IMR-90 (cell line): ENCODE measurements around the gene MSI2. TPM values are rescaled to one million over a fixed set of nuclear protein-coding genes. Genes with fewer than 3 reads are reported as not detected.

Experiments used
- ATAC-seq: fragments of 200-7000 bp; cut with Tn5 transposase; 2 replicates; pipeline ENCODE4 v1.9.1; 2020; ENCODE audit warnings: low read depth, mild to moderate bottlenecking, moderate library complexity
- BruUV-seq: library from RNA; stranded (reverse); fragments of 400-500 nt; replicated peaks from 2 replicates; lab custom pipeline; 2021; lab: Mats Ljungman, UMichigan
- CTCF ChIA-PET: fragments of 300-600 bp; formaldehyde crosslinking; extraction: SDS; loops from one replicate; lab custom pipeline; 2021; ENCODE audit warnings: antibody characterized with exemption; lab: Yijun Ruan, JAX
- POLR2A ChIA-PET: fragments of 300-600 bp; sonication (Branson Sonifier 250); formaldehyde crosslinking; loops from one replicate; lab custom pipeline; 2022; ENCODE audit warnings: antibody characterized with exemption; ENCODE audit not compliant: unreplicated experiment; lab: Charles Lee
- DNase-seq: peaks from one replicate; pipeline ENCODE4 v3.0.0; 2013
- H2AFZ ChIP-seq: replicated peaks from 2 replicates; pipeline ENCODE3; 2013; ENCODE audit warnings: low read length, mild to moderate bottlenecking; ENCODE audit not compliant: poor library complexity
- H2AK5ac ChIP-seq: 2 replicates; pipeline ENCODE4 v1.6.1; 2013; ENCODE audit warnings: low read depth, low read length, inconsistent platforms
- H2AK9ac ChIP-seq: replicated peaks from 2 replicates; pipeline ENCODE3; 2013; ENCODE audit warnings: mild to moderate bottlenecking, low read depth, low read length, moderate library complexity; ENCODE audit not compliant: poor library complexity
- H2BK120ac ChIP-seq: 2 replicates; pipeline ENCODE4 v1.6.1; 2013; ENCODE audit warnings: low read depth, low read length, inconsistent platforms
- H2BK15ac ChIP-seq: 3 replicates; pipeline ENCODE4 v1.6.1; 2013; ENCODE audit warnings: low read depth, low read length, inconsistent platforms
- H2BK20ac ChIP-seq: 2 replicates; pipeline ENCODE4 v1.6.1; 2013; ENCODE audit warnings: low read depth, mild to moderate bottlenecking, inconsistent platforms, low read length, moderate library complexity
- H2BK5ac ChIP-seq: 2 replicates; pipeline ENCODE4 v1.6.1; 2013; ENCODE audit warnings: mild to moderate bottlenecking, low read depth, low read length, inconsistent platforms; ENCODE audit not compliant: poor library complexity, severe bottlenecking
- H3K14ac ChIP-seq: replicated peaks from 2 replicates; pipeline ENCODE4 v1.6.1; 2013; ENCODE audit warnings: low read depth, low read length, inconsistent platforms
- H3K18ac ChIP-seq: 2 replicates; pipeline ENCODE4 v1.6.1; 2013; ENCODE audit warnings: low read depth, low read length, control low read depth
- H3K23ac ChIP-seq: 2 replicates; pipeline ENCODE4 v1.6.1; 2013; ENCODE audit warnings: low read depth, low read length, inconsistent platforms
- H3K27ac ChIP-seq: 2 replicates; pipeline ENCODE4 v1.5.1; 2013; ENCODE audit warnings: mild to moderate bottlenecking, control low read depth, low read length; ENCODE audit not compliant: insufficient read depth
- H3K27me3 ChIP-seq: 2 replicates; pipeline ENCODE4 v1.6.1; 2013; ENCODE audit warnings: low read length; ENCODE audit not compliant: control insufficient read depth, insufficient read depth
- H3K36me3 ChIP-seq: 2 replicates; pipeline ENCODE4 v1.6.1; 2013; ENCODE audit warnings: low read length, mixed read lengths; ENCODE audit not compliant: control insufficient read depth, insufficient read depth
- H3K4ac ChIP-seq: 2 replicates; pipeline ENCODE4 v1.6.1; 2013; ENCODE audit warnings: low read depth, low read length, inconsistent platforms
- H3K4me1 ChIP-seq: 2 replicates; pipeline ENCODE4 v1.6.1; 2013; ENCODE audit warnings: low read length, mixed read lengths; ENCODE audit not compliant: control insufficient read depth, insufficient read depth
- H3K4me2 ChIP-seq: 2 replicates; pipeline ENCODE4 v1.6.1; 2013; ENCODE audit warnings: low read depth, mild to moderate bottlenecking, control low read depth, low read length, moderate library complexity
- H3K4me3 ChIP-seq: 2 replicates; pipeline ENCODE4 v1.5.1; 2013; ENCODE audit warnings: low read depth, mild to moderate bottlenecking, control low read depth, low read length, moderate library complexity; ENCODE audit not compliant: insufficient read depth
- H3K56ac ChIP-seq: 2 replicates; pipeline ENCODE4 v1.6.1; 2013; ENCODE audit warnings: low read length, inconsistent platforms; ENCODE audit not compliant: insufficient read depth; ENCODE audit errors: extremely low read depth
- H3K79me1 ChIP-seq, 2 experiments: 2 replicates each; pipeline ENCODE4 v1.6.1; 2013; ENCODE audit warnings: low read length in 2 of 2, inconsistent platforms in 1 of 2, low read depth in 1 of 2
- H3K9ac ChIP-seq: 2 replicates; pipeline ENCODE4 v1.6.1; 2013; ENCODE audit warnings: low read depth, low read length, control low read depth
- H3K9me1 ChIP-seq: 2 replicates; pipeline ENCODE4 v1.6.1; 2013; ENCODE audit warnings: low read length, inconsistent platforms; ENCODE audit not compliant: insufficient read depth
- H3K9me3 ChIP-seq: 2 replicates; pipeline ENCODE4 v1.6.1; 2013; ENCODE audit warnings: low read length; ENCODE audit not compliant: control insufficient read depth, insufficient read depth
- H4K20me1 ChIP-seq: 2 replicates; pipeline ENCODE4 v1.6.1; 2013; ENCODE audit warnings: low read length, inconsistent platforms; ENCODE audit not compliant: insufficient read depth
- H4K5ac ChIP-seq: 2 replicates; pipeline ENCODE4 v1.6.1; 2013; ENCODE audit warnings: mild to moderate bottlenecking, low read depth, low read length, control low read depth
- H4K8ac ChIP-seq, 2 experiments: 2 replicates each; pipeline ENCODE4 v1.6.1; 2013; ENCODE audit warnings: low read depth in 2 of 2, low read length in 2 of 2, control low read depth in 1 of 2, inconsistent platforms in 1 of 2
- H4K91ac ChIP-seq: 2 replicates; pipeline ENCODE4 v1.6.1; 2013; ENCODE audit warnings: low read depth, low read length, inconsistent platforms; ENCODE audit not compliant: insufficient read depth
- CHD1 ChIP-seq: IDR thresholded peaks from 2 replicates; pipeline ENCODE4 v1.6.1; 2012; ENCODE audit warnings: low read depth, low read length, improper control_type of control experiment
- FOS ChIP-seq: fragments of 150-350 bp; IDR thresholded peaks from 2 replicates; pipeline ENCODE4 v1.6.1; 2016; ENCODE audit warnings: low read depth, low read length
- RAD21 ChIP-seq: IDR thresholded peaks from 2 replicates; pipeline ENCODE4 v1.6.1; 2012; ENCODE audit warnings: low read length, improper control_type of control experiment
- WGBS, 2 experiments: methylation state at CpG; one replicate each; pipeline versions ENCODE4 v1.1.5 to v1.1.7; 2013; ENCODE audit warnings: missing lambda C conversion rate in 2 of 2; ENCODE audit not compliant: insufficient read length in 1 of 2; ENCODE audit errors: extremely low coverage in 2 of 2; 5-methylcytosine and 5-hydroxymethylcytosine counted together
- dilution Hi-C: fragments of 300-500 bp; cut with HindIII; formaldehyde crosslinking; loops from one replicate; pipeline ENCODE4 v1.14.3; 2018; ENCODE audit warnings: low sequenced_read_pairs; ENCODE audit not compliant: unreplicated experiment
- in situ Hi-C: fragments of 300-500 bp; cut with MboI; formaldehyde crosslinking; loops from 3 replicates; pipeline ENCODE4 v1.14.3; 2019; ENCODE audit warnings: low sequenced_read_pairs, inconsistent platforms, mixed read lengths
- intact Hi-C: fragments of 100-400 bp; cut with micrococcal nuclease; formaldehyde crosslinking; loops from 2 replicates; pipeline ENCODE4 v1.10.0; 2022
- polyA plus RNA-seq, 3 experiments: library from polyadenylated mRNA; depleted of rRNA; stranded (reverse); fragments of >200 nt; gene quantifications; 2 replicates each; pipeline ENCODE4 v1.2.3, GENCODE V29; 2012; ENCODE audit warnings: low replicate concordance in 1 of 3
- total RNA-seq: library from RNA; depleted of rRNA; stranded (reverse); fragments of >200 nt; gene quantifications from 2 replicates; pipeline ENCODE4 v1.2.3, GENCODE V29; 2012
- TF ChIP-seq, protein P1 (sequence below): fragments of 150-350 bp; IDR thresholded peaks from 2 replicates; pipeline ENCODE4 v1.6.1; 2017; ENCODE audit warnings: mild to moderate bottlenecking, antibody characterized with exemption, low read length, low read depth
- TF ChIP-seq, protein P2 (sequence below): conservative IDR thresholded peaks from 2 replicates; pipeline ENCODE4 v1.5.1; 2012; ENCODE audit warnings: mild to moderate bottlenecking, low read depth, low read length, improper control_type of control experiment

Gene MSI2
- total and polyA plus RNA-seq, 2 of the 4 experiments (the other 2 are of a cell fraction): 13.0 to 16.0 TPM

- in situ Hi-C loops (no loop called here), intact Hi-C loops (no loop called here), dilution Hi-C loops (no loop called here)
- Histone ChIP-seq H3K4me3 (no peak overlapping the region), H4K20me1 (peaks cover 3% of the 10 kb centered on the region; the same call in 1 of the 2 replicates), H3K4me2 (no peak overlapping the region), H3K9me3 (no peaks in the 10 kb centered on the region), H3K4ac (no peak overlapping the region), H2AK5ac (0 out of 2 replicates have a peak overlapping the region, but pooled peaks have one; percentile 40), H2BK120ac (no peak overlapping the region), H2AK9ac (no peak overlapping the region), H3K4me1 (peaks cover 12% of the 10 kb centered on the region), H3K9me1 (peaks cover 17% of the 10 kb centered on the region), H3K14ac (no peak overlapping the region), H2BK20ac (no peak overlapping the region; the same call in 1 of the 2 replicates), H3K18ac (no peak overlapping the region), H2BK15ac (no peak overlapping the region), H3K27me3 (no peaks in the 10 kb centered on the region), H3K36me3 (peaks cover 8% of the 10 kb centered on the region; the same call in 1 of the 2 replicates), H3K9ac (no peak overlapping the region), H4K91ac (no peak overlapping the region), H2BK5ac (no peak overlapping the region), H3K27ac (no peak overlapping the region), H3K56ac (no peak overlapping the region), H2AFZ (no peak overlapping the region), H3K23ac (no peak overlapping the region), H3K79me1 (peaks cover 10 to 24% of the 10 kb centered on the region in 2 experiments; a peak in 3 of 4 replicates), H4K8ac (no peak overlapping the region), H4K5ac (no peak overlapping the region)
- ATAC-seq (no peak), DNase-seq (no peak)
- TF ChIP-seq, protein P1, sequence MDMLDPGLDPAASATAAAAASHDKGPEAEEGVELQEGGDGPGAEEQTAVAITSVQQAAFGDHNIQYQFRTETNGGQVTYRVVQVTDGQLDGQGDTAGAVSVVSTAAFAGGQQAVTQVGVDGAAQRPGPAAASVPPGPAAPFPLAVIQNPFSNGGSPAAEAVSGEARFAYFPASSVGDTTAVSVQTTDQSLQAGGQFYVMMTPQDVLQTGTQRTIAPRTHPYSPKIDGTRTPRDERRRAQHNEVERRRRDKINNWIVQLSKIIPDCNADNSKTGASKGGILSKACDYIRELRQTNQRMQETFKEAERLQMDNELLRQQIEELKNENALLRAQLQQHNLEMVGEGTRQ: no peak
- TF ChIP-seq CHD1 (no peak), FOS (no peak), RAD21 (no peak)
- TF ChIP-seq, protein P2, sequence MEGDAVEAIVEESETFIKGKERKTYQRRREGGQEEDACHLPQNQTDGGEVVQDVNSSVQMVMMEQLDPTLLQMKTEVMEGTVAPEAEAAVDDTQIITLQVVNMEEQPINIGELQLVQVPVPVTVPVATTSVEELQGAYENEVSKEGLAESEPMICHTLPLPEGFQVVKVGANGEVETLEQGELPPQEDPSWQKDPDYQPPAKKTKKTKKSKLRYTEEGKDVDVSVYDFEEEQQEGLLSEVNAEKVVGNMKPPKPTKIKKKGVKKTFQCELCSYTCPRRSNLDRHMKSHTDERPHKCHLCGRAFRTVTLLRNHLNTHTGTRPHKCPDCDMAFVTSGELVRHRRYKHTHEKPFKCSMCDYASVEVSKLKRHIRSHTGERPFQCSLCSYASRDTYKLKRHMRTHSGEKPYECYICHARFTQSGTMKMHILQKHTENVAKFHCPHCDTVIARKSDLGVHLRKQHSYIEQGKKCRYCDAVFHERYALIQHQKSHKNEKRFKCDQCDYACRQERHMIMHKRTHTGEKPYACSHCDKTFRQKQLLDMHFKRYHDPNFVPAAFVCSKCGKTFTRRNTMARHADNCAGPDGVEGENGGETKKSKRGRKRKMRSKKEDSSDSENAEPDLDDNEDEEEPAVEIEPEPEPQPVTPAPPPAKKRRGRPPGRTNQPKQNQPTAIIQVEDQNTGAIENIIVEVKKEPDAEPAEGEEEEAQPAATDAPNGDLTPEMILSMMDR: no peak
- ChIA-PET POLR2A (no interaction called here), CTCF (no interaction called here)
- BruUV-seq: no TSS peak
- 100% methylated on average over 1 of the region's 4 CpGs; no CpG with 5 or more reads in 1 of the 2 experiments for WGBS, 2 experiments
These were observed 147.8 kb downstream of the MSI2 start for GRCh38 chr17:57404073-57404472.
